AG09319 (cell line): ENCODE data around the gene PCED1B.

Experiments used
- DNase-seq: peaks from one replicate; pipeline ENCODE4 v3.0.0-alpha.2; 2010; ENCODE audit warnings: low read depth; ENCODE audit errors: extremely low read depth
- CTCF ChIP-seq: IDR thresholded peaks from 2 replicates; pipeline ENCODE4 v1.5.1; 2011; ENCODE audit warnings: low read depth, mild to moderate bottlenecking, inconsistent platforms, low read length, moderate library complexity

The PCED1B gene

GRCh38 chr12:47094804-47095203, 15.4 kb downstream of the PCED1B start:
- DNase-seq: no peak
- no peak for TF ChIP-seq CTCF

GRCh38 chr12:47095446-47096236, 16.2 kb downstream of the PCED1B start:
- no peak for DNase-seq
- no peak for TF ChIP-seq CTCF

GRCh38 chr12:47097276-47097896, 18.0 kb downstream of the PCED1B start:
- DNase-seq: peak; percentile 40
- no peak for TF ChIP-seq CTCF

GRCh38 chr12:47098099-47098498, 18.7 kb downstream of the PCED1B start:
- TF ChIP-seq CTCF: no peak
- no peak for DNase-seq

GRCh38 chr12:47099610-47100009, 20.2 kb downstream of the PCED1B start:
- no peak for DNase-seq
- TF ChIP-seq CTCF: no peak

GRCh38 chr12:47100160-47100559, 20.7 kb downstream of the PCED1B start:
- no peak for DNase-seq
- no peak for TF ChIP-seq CTCF

- DNase-seq: no peak
- no peak for TF ChIP-seq CTCF
These were observed 23.0 kb downstream of the PCED1B start for GRCh38 chr12:47102406-47102805.
